Limb (tissue), 2 donors: ENCODE data around the gene ADAT3.
"Not testable (repeated sequence)": the region's sequence is repeated elsewhere in the genome, so short reads cannot be mapped to it uniquely, and the experiment has no call there.

Experiments
- DNase-seq, 2 donors: peaks; one replicate each; pipeline ENCODE4 v3.0.0-alpha.2; 2016; ENCODE audit errors: extremely low spot score in 2 of 2

The ADAT3 gene

GRCh38 chr19:1882786-1883692, 22.2 kb upstream of the ADAT3 start:
- no peak for DNase-seq

DNA sequence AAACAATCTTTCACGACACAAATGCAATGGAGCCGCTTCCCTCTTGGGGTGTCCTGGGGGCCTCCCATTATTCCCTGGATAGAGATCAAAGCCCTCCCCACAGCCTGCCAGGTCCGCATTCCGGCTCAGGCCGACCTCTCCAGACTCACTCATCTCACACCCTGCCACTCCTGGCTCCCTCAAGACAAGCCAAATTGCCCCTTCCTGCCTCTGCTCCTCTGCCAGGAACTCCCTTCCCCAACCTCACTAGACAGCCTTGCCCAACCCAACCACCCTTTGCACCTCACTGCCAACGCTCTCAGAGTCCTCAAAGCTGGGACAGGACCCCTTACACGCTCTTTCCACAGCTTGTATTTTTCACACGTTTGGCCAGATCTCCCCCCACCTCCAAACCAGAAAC, 21.4 kb upstream of the ADAT3 start:
- no peak for DNase-seq

DNA sequence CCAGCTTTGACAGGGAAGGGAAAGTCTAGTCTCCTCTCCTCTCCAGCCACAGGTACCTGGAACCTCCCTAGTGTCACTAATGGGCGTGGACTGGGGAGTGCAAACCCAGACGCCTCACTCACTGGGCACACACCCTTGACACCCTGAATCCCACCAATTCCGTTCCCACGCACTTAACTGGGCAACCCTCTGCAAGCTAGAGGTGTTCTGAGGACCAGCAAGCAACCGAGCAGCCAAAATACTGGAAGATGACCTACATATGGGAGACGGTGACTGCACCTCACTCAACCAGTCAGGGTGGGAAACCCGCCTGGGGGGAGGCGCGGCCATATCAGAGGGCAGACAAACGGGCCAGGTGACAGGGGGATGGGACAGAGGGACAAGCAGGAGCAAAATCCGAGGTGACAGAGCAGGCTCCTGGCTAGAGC, 20.9 kb upstream of the ADAT3 start:
- DNase-seq: no peak

DNA sequence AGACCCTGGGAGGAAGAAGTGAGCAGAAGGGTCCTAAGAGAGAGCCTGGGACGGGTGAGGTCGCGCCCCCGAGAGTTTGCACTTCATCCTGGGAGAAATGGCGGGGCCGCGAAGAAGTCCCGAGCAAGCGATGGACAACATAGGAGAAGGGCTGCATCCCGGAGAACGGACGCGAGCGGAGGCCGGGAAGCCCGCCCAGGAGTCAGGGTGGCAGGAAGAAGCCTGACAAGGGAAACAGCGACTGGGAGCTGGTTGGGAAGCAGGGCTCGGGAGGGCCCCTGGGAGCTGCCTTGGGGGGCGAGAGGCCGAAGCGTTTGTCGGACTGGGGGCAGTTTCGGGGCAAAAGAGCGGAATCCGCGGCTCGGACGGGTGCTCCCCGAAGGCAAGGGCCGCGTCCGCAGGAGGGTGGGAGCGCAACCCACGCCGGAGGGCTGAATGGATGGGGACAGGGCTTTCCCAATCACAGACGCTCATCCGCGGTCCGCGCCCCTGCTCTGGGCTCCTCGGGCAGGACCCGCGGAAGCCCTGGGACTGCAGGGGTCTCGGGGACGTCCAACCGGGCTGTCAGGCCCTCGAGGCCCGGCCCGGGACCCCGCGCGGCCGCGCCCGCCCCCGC, 20.4 kb upstream of the ADAT3 start:
- DNase-seq: peak in 1 of 2 donors; percentile 60

- peak; percentile 92 to 97 for DNase-seq
Observed at GRCh38 chr19:1885398-1886119, 19.6 kb upstream of the ADAT3 start, which contains the start of gene ABHD17A. ABHD17A (minus strand) TSS chr19:1885496; CDS start chr19:1881566, 3,930 bp downstream.

DNA sequence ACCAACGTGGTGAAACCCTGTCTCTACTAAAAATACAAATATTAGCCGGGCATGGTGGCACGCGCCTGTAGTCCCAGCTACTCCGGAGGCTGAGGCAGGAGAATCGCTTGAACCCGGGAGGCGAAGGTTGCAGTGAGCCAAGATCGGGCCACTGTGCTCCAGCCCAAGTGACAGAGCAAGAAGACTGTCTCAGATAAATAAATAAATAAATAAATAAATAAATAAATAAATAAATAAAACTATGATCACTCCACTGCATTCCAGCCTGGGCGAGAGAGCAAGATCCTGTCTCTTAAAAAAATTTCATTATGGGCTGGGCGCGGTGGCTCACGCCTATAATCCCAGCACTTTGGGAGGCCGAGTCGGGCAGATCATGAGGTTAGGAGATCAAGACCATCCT, 18.8 kb upstream of the ADAT3 start:
- DNase-seq: not testable (repeated sequence)

- no peak for DNase-seq
Observed at GRCh38 chr19:1888385-1888784, 16.8 kb upstream of the ADAT3 start.

DNA sequence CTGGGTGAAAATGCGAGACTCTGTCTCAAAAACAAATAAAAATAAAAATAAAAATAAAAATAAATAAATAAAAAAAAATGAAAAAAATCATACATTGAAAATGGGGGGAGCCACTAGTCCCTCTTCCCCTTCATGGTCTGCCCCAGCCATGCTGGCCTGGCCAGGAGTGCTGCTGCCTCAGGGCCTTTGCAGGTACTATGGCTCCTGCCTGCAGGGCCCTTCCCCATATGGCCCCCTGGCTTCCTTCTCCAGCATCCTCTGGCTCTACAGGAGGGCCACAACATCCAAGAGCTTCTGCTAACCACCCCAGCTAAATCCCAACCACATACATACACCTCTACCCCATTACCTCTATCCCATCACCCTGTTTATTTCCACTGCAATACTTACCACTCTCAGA, 15.3 kb upstream of the ADAT3 start:
- DNase-seq: no peak

DNA sequence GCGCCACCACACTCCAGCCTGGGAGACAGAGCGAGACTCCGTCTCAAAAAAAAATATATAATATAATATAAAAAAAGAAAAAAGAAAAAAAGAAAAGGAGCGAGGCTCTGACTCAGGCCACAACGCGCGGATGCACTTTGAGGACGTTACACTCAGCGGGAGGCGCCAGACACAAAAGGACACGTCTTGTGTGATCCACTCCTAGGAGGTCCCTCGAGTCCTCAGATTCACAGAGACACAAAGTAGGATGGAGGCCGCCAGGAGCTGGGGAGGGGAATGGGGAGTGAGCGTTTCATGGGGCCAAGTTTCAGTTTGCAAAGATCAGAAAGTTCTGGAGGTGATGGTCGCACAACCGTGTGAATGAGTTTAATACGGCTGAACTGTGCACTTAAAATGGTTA, 11.4 kb upstream of the ADAT3 start:
- no peak for DNase-seq

GRCh38 chr19:1896508-1896907, 8.7 kb upstream of the ADAT3 start:
- no peak for DNase-seq

GRCh38 chr19:1901940-1902404, 3.2 kb upstream of the ADAT3 start:
- DNase-seq: no peak

DNA sequence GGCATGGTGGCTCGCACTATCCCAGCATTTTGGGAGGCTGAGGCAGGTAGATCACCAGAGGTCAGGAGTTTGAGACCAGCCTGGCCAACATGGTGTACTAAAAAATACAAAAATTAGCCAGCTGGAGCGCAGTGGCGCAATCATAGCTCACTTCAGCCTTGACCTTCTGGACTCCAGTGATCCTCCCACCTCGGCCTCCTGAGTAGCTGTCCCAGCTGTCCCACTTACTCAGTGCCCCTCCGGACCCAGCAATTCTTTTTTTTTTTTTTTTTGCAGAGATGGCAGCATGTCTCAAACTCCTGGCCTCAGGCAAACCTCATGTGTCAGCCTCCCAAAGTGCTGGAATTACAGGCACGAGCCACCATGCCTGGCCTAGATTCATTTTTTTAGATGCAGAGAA, 2.3 kb upstream of the ADAT3 start:
- no peak for DNase-seq

GRCh38 chr19:1904860-1905109, 414 bp upstream of the ADAT3 start:
- DNase-seq: no peak

DNA sequence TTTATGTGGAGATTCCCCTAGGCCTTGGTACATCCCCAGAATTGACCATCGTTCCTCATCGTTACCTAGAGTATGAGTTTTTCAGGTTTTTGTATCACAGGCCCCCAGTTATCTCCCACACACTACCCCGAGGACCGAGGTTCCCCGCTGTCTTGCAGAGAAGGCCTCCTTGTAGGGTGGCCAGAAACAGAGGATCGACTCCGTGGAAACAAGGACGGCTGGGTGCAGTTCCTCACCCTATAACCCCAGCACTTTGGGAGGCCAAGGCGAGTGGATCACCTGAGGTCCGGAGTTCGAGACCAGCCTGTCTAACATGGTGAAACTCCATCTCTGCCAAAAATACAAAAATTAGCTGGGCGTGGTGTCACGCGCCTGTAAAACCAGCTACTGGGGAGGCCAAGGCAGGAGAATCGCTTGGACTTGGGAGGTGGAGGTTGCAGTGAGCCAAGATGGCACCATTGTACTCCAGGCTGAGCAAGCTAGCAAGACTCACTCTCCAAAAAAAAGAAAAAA, 720 bp downstream of the ADAT3 start:
- no peak for DNase-seq

DNA sequence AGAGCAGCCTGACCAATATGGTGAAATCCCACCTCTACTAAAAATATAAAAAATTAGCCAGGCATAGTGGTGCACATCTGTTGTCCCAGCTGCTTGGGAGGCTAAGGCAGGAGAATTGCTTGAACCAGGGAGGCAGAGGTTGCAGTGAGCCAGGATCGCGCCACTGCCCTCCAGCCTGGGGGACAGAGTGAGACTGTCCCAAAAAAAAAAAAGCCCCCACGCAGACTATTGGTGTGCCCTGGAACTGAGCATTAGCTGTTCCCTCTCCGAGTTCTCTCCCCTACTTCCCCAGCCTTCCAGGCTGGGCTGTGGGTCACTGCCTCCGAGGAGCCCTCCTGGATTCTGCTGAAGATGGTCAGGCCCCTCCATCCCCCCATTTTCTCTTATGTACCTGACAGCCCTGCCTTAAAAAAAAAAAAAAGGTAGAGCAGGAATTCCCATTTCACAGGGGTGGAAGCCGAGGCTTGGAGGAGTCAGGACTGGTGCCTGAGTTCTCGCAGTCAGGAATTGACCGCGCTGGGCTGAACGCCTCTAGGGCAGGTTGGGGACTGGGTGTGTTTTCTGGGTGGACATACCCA, 1.9 kb downstream of the ADAT3 start:
- DNase-seq: no peak

GRCh38 chr19:1907563-1908363, 2.6 kb downstream of the ADAT3 start:
- no peak for DNase-seq

DNA sequence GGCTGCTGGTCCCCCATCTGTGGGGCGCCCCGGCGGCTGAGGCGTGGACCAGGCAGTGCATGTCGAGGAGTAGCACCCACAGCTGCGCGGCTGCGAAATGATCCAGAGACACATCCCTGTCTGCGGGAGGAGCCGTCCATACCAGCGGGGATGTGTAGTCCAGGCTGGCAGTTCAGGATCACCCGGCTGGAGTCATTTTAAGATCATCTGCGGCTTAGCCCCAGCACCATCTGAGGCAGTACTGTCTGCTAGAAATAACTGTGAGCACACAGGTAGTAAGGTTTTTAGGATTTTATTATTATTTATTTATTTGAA, 3.1 kb downstream of the ADAT3 start:
- DNase-seq: no peak

GRCh38 chr19:1909761-1910080, 4.5 kb downstream of the ADAT3 start:
- no peak for DNase-seq

DNA sequence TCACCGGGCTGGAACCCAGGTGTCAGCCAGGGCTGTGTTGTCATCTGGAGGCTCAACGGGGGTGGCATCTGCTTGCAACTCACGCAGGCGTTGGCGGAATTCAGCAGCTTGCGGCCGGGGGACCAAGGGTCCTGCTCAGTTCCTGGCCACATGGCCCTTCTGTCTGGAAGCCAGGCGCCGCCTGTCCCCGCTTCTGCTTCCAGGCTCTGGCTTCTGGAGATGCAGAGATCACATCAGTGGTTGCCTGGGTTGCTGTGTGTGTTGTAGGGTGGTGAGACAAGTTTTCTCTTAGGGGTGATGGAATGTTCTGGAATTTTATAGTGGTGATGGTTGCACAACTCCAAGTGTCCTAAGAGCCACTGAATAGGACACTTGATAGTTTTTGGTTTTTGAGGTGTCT, 5.0 kb downstream of the ADAT3 start:
- DNase-seq: no peak

DNA sequence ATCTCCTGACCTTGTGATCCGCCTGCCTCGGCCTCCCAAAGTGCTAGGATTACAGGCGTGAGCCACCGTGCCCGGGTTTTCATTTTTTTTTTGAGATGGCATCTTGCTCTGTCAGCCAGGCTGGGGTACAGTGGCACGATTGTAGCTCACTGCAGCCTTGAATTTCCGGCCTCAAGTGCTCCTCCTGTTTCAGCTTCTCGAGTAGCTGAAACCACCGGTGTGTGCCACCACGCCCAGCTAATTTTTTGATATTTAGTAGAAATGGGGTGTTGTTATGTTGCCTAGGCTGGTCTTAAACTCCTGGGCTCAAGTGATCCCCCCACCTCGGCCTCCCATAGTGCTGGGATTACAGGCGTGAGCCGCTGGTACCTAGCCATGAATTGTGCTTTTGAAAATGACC, 5.9 kb downstream of the ADAT3 start:
- no peak for DNase-seq

- DNase-seq: no peak
Observed at GRCh38 chr19:1911995-1912394, 6.8 kb downstream of the ADAT3 start.
